Caco-2 (cell line): ENCODE data around the gene STOML2. TPM values are rescaled to one million over a fixed set of nuclear protein-coding genes. Genes with fewer than 3 reads are reported as not detected.

ENCODE experiments used
- BruUV-seq: library from RNA; stranded (reverse); fragments of 400-500 nt; replicated peaks from 2 replicates; lab custom pipeline; 2021; lab: Mats Ljungman, UMichigan
- CTCF ChIA-PET: fragments of 300-600 bp; sonication (Branson Sonifier 250); formaldehyde crosslinking; loops from one replicate; lab custom pipeline; 2022; ENCODE audit warnings: antibody characterized with exemption; lab: Charles Lee
- POLR2A ChIA-PET: fragments of 300-600 bp; sonication (Branson Sonifier 250); formaldehyde crosslinking; loops from one replicate; lab custom pipeline; 2022; ENCODE audit warnings: antibody characterized with exemption; lab: Charles Lee
- DNase-seq, 2 experiments: peaks; one replicate each; pipeline versions ENCODE4 v3.0.0 to v3.0.0-alpha.2; 2020 to 2022
- H3K27me3 ChIP-seq: replicated peaks from 2 replicates; pipeline ENCODE4 v1.6.0; 2011; ENCODE audit warnings: low read length; ENCODE audit not compliant: control insufficient read depth, insufficient read depth
- H3K36me3 ChIP-seq: 2 replicates; pipeline ENCODE4 v1.5.1; 2011; ENCODE audit warnings: low read length; ENCODE audit not compliant: control insufficient read depth, insufficient read depth
- H3K4me1 ChIP-seq: fragments of 250-450 bp; sonication (Bioruptor Pico); 2 replicates; pipeline ENCODE4 v1.5.1; 2020; ENCODE audit warnings: mild to moderate bottlenecking
- H3K4me3 ChIP-seq: 2 replicates; pipeline ENCODE4 v1.5.1; 2011; ENCODE audit warnings: low read depth, mild to moderate bottlenecking, control low read depth, low read length
- H3K9me3 ChIP-seq: fragments of 250-450 bp; sonication (Bioruptor Pico); 2 replicates; pipeline ENCODE4 v1.5.1; 2020; ENCODE audit warnings: mild to moderate bottlenecking, moderate library complexity
- H3K27ac Mint-ChIP-seq: one replicate; pipeline ENCODE4 v1.8.0; 2022; ENCODE audit warnings: mixed read lengths; ENCODE audit not compliant: unreplicated experiment
- H3K27me3 Mint-ChIP-seq: one replicate; pipeline ENCODE4 v1.8.0; 2022; ENCODE audit warnings: mixed read lengths; ENCODE audit not compliant: insufficient read depth, unreplicated experiment
- H3K36me3 Mint-ChIP-seq: one replicate; pipeline ENCODE4 v1.8.0; 2022; ENCODE audit warnings: mild to moderate bottlenecking, mixed read lengths; ENCODE audit not compliant: insufficient read depth, unreplicated experiment
- H3K4me1 Mint-ChIP-seq: one replicate; pipeline ENCODE4 v1.8.0; 2022; ENCODE audit warnings: low read depth, mixed read lengths; ENCODE audit not compliant: unreplicated experiment
- H3K4me3 Mint-ChIP-seq: one replicate; pipeline ENCODE4 v1.8.0; 2022; ENCODE audit warnings: mild to moderate bottlenecking, moderate library complexity, mixed read lengths; ENCODE audit not compliant: unreplicated experiment
- H3K9me3 Mint-ChIP-seq: one replicate; pipeline ENCODE4 v1.8.0; 2022; ENCODE audit warnings: mixed read lengths; ENCODE audit not compliant: unreplicated experiment
- CTCF ChIP-seq, 2 experiments: fragments of 200-600 bp in 1 of 2; IDR thresholded peaks; 1 replicate in 1 of 2; 2 replicates in 1 of 2; pipeline versions ENCODE4 v1.5.1 to v1.8.0; 2011 to 2022; ENCODE audit warnings: antibody characterized with exemption in 1 of 2, control low read depth in 1 of 2, inconsistent platforms in 1 of 2, low read depth in 1 of 2, low read length in 1 of 2, mild to moderate bottlenecking in 1 of 2, moderate library complexity in 1 of 2; ENCODE audit not compliant: insufficient read depth in 1 of 2, severe bottlenecking in 1 of 2, unreplicated experiment in 1 of 2
- intact Hi-C: fragments of 100-400 bp; cut with micrococcal nuclease; formaldehyde crosslinking; loops from one replicate; pipeline ENCODE4 v1.10.0; 2022; ENCODE audit not compliant: unreplicated experiment
- total RNA-seq: library from RNA; stranded (reverse); gene quantifications from 2 replicates; pipeline ENCODE4 v1.2.3, GENCODE V29; 2022

Gene STOML2
- total RNA-seq, 1 experiment from 2014 or later: 235 TPM

DNA sequence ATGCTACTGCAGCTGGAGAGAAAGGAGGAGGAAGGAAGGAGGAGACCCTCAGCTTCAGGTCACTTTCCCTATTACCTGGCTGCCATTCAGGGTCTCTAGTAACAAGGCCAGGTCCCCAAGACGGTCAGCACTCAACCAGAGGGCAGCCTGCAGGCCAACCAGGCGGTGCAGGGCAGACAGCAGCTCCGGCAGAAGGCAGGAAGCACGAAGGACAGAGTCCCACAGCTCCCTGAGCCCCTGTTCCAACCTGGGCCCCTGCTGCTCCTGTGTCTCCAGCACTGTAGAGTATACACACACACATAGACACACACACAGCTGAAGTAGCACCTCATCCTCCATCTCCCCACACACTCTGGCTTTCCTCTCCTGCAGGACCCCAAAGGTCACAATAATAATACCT lies 24.9 kb downstream of the STOML2 start:
- Mint-ChIP-seq H3K4me1 (peaks cover 9% of the 10 kb centered on the region), H3K9me3 (no peaks in the 10 kb centered on the region), H3K27me3 (no peaks in the 10 kb centered on the region), H3K27ac (peak overlapping the region; percentile 87), H3K4me3 (peak overlapping the region; percentile 86), H3K36me3 (peaks cover 31% of the 10 kb centered on the region)
- no peak overlapping the region for H3K4me3 ChIP-seq
- CTCF ChIA-PET: no interaction called here
- POLR2A ChIA-PET: no interaction called here
- no TSS peak for BruUV-seq
- intact Hi-C loops: no loop called here
- peaks cover 2% of the 10 kb centered on the region; the same call in 1 of the 2 replicates for H3K36me3 ChIP-seq
- H3K9me3 ChIP-seq: no peaks in the 10 kb centered on the region
- no peak for TF ChIP-seq CTCF (IDR thresholded peaks at IDR 0.05; ENCODE audit: insufficient read depth in 1 of 2, low read depth in 1 of 2, low read length in 1 of 2, severe bottlenecking in 1 of 2, unreplicated experiment in 1 of 2)
- no peaks in the 10 kb centered on the region for H3K27me3 ChIP-seq
- peaks cover 12% of the 10 kb centered on the region; the same call in 1 of the 2 replicates for H3K4me1 ChIP-seq
- no peak for DNase-seq

DNA sequence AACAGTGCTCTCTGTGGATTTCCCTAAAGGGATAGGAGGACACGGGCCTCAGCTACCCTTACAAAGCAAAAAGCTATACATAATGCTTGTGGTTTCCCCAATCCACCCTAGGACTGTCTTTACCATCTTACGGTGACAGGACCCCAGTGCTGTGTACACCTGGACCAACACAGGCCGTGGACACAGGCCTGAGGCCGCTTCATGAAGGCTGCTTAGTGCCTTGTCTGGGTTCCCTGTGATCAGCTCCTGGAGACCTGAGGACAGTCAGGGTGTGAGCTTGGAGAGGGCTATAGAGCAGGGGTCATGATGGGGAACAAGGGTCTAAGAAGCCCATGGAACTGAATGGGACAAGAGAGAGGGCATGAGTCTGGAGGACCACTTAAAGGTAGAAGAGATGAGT lies 26.1 kb downstream of the STOML2 start:
- no peaks in the 10 kb centered on the region for H3K9me3 ChIP-seq
- no peak overlapping the region for H3K4me3 ChIP-seq
- no peak overlapping the region for H3K4me3 Mint-ChIP-seq
- ChIA-PET POLR2A (no interaction called here), CTCF (no interaction called here)
- peaks cover 13% of the 10 kb centered on the region for H3K4me1 Mint-ChIP-seq
- H3K27ac Mint-ChIP-seq: no peak overlapping the region
- peaks cover 14% of the 10 kb centered on the region; the same call in 1 of the 2 replicates for H3K4me1 ChIP-seq
- no peak for TF ChIP-seq CTCF (IDR thresholded peaks at IDR 0.05; ENCODE audit: insufficient read depth in 1 of 2, low read depth in 1 of 2, low read length in 1 of 2, severe bottlenecking in 1 of 2, unreplicated experiment in 1 of 2)
- no peaks in the 10 kb centered on the region for H3K27me3 Mint-ChIP-seq
- H3K9me3 Mint-ChIP-seq: no peaks in the 10 kb centered on the region
- no peak for DNase-seq
- intact Hi-C loops: no loop called here
- H3K27me3 ChIP-seq: no peaks in the 10 kb centered on the region
- peaks cover 42% of the 10 kb centered on the region for H3K36me3 Mint-ChIP-seq
- no TSS peak for BruUV-seq
- H3K36me3 ChIP-seq: peaks cover 2% of the 10 kb centered on the region; the same call in 1 of the 2 replicates

DNA sequence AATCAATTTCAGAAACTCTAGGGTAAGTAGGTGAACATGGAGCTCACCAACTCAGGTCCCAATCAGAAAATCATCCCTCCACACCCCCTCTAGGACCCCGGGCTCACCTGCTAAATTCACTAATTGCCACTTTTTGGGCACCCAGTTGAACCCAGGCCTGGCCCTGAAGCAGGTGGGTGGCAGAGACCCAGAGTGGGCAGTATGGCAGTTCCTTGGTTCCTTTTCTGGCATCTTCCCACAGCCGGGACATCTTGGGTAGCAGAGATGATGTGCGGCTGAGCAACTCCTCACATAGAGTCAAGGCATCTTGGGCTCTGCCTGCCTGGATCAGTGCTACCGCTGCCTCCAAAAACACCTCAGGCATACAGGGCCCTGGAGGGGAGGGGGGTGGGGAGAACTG lies 27.6 kb downstream of the STOML2 start:
- Histone ChIP-seq H3K4me3 (no peak overlapping the region), H3K36me3 (peaks cover 2% of the 10 kb centered on the region; the same call in 1 of the 2 replicates), H3K9me3 (no peaks in the 10 kb centered on the region), H3K4me1 (peaks cover 19% of the 10 kb centered on the region), H3K27me3 (no peaks in the 10 kb centered on the region)
- ChIA-PET POLR2A (no interaction called here), CTCF (no interaction called here)
- no peak for TF ChIP-seq CTCF (IDR thresholded peaks at IDR 0.05; ENCODE audit: insufficient read depth in 1 of 2, low read depth in 1 of 2, low read length in 1 of 2, severe bottlenecking in 1 of 2, unreplicated experiment in 1 of 2)
- no peaks in the 10 kb centered on the region for H3K27me3 Mint-ChIP-seq
- H3K9me3 Mint-ChIP-seq: no peaks in the 10 kb centered on the region
- no peak overlapping the region for H3K4me3 Mint-ChIP-seq
- peaks cover 17% of the 10 kb centered on the region for H3K4me1 Mint-ChIP-seq
- no peak overlapping the region for H3K27ac Mint-ChIP-seq
- peaks cover 57% of the 10 kb centered on the region for H3K36me3 Mint-ChIP-seq
- no peak for DNase-seq
- intact Hi-C loops: no loop called here
- BruUV-seq: no TSS peak
